ENCODE results near the gene YOD1. TPM values are rescaled to one million over a fixed set of nuclear protein-coding genes. Genes with fewer than 3 reads are reported as not detected.

YOD1 gene
- total and polyA plus RNA-seq, 4 donors = 3.4 to 34.4 (median 5.4) TPM

- Histone ChIP-seq H3K9ac (ENCODE audit: insufficient read depth in 1 of 2, low read length in 2 of 2) (peak overlapping the region; percentile 86 to 96), H3K4me3 (peak overlapping the region; percentile 55), H3K27ac (ENCODE audit: low read depth in 1 of 2, low read length in 1 of 2) (peak overlapping the region; percentile 85 to 90), H3K36me3 (ENCODE audit: control insufficient read depth in 4 of 4, insufficient read depth in 4 of 4, low read length in 4 of 4) (peaks cover 3 to 22% (median 12%) of the 10 kb centered on the region in 4 donors), H3K27me3 (ENCODE audit: control insufficient read depth in 3 of 3, insufficient read depth in 3 of 3, low read length in 2 of 3) (no peaks in the 10 kb centered on the region), H3K9me3 (ENCODE audit: control insufficient read depth in 4 of 4, insufficient read depth in 3 of 4, low read length in 3 of 4) (no peaks in the 10 kb centered on the region), H3K4me1 (ENCODE audit: control insufficient read depth in 5 of 5, insufficient read depth in 5 of 5, low read length in 5 of 5) (peaks cover 0 to 29% (median 6%) of the 10 kb centered on the region in 5 donors)
- WGBS, 2 donors = 1% methylated on average over 47 of the region's 47 CpGs
- no peak for TF ChIP-seq CTCF (IDR thresholded peaks at IDR 0.05; ENCODE audit: control extremely low read depth, extremely low read depth)
- ATAC-seq (ENCODE audit: insufficient read depth, low FRiP score) (peak; percentile 60), DNase-seq (peak; percentile 93 to 96 (median 94))
Observed at GRCh38 chr1:207050480-207051190, 373 bp downstream of the YOD1 start.

- H3K9me3 ChIP-seq (ENCODE audit: control insufficient read depth in 4 of 4, insufficient read depth in 3 of 4, low read length in 3 of 4) = no peaks in the 10 kb centered on the region
- peaks cover 0 to 31% (median 8%) of the 10 kb centered on the region in 5 donors for H3K4me1 ChIP-seq (ENCODE audit: control insufficient read depth in 5 of 5, insufficient read depth in 5 of 5, low read length in 5 of 5)
- peak overlapping the region; percentile 55 for H3K4me3 ChIP-seq
- TF ChIP-seq CTCF (IDR thresholded peaks at IDR 0.05; ENCODE audit: control extremely low read depth, extremely low read depth) = peak; percentile 58
- peak; percentile 43 to 79 (median 78) for DNase-seq
- no peak for ATAC-seq (ENCODE audit: insufficient read depth, low FRiP score)
- peaks cover 3 to 22% (median 14%) of the 10 kb centered on the region in 4 donors for H3K36me3 ChIP-seq (ENCODE audit: control insufficient read depth in 4 of 4, insufficient read depth in 4 of 4, low read length in 4 of 4)
- H3K9ac ChIP-seq (ENCODE audit: insufficient read depth in 1 of 2, low read length in 2 of 2) = peak overlapping the region; percentile 86 to 96
- H3K27ac ChIP-seq (ENCODE audit: low read depth in 1 of 2, low read length in 1 of 2) = peak overlapping the region; percentile 85 to 90
- WGBS, 2 donors = 0% methylated on average over 6 of the region's 6 CpGs
- H3K27me3 ChIP-seq (ENCODE audit: control insufficient read depth in 3 of 3, insufficient read depth in 3 of 3, low read length in 2 of 3) = no peaks in the 10 kb centered on the region
Observed at GRCh38 chr1:207049974-207050391, 1.0 kb downstream of the YOD1 start.

GRCh38 chr1:207049514-207049913 is 1.5 kb downstream of the YOD1 start:
- ATAC-seq (ENCODE audit: insufficient read depth, low FRiP score) = no peak
- Histone ChIP-seq H3K27me3 (ENCODE audit: control insufficient read depth in 3 of 3, insufficient read depth in 3 of 3, low read length in 2 of 3) (no peaks in the 10 kb centered on the region), H3K9me3 (ENCODE audit: control insufficient read depth in 4 of 4, insufficient read depth in 3 of 4, low read length in 3 of 4) (no peaks in the 10 kb centered on the region), H3K9ac (ENCODE audit: insufficient read depth in 1 of 2, low read length in 2 of 2) (peak overlapping the region; percentile 29 to 86), H3K4me1 (ENCODE audit: control insufficient read depth in 5 of 5, insufficient read depth in 5 of 5, low read length in 5 of 5) (peaks cover 0 to 31% (median 8%) of the 10 kb centered on the region in 5 donors), H3K36me3 (ENCODE audit: control insufficient read depth in 4 of 4, insufficient read depth in 4 of 4, low read length in 4 of 4) (peaks cover 3 to 22% (median 14%) of the 10 kb centered on the region in 4 donors), H3K4me3 (no peak overlapping the region), H3K27ac (ENCODE audit: low read depth in 1 of 2, low read length in 1 of 2) (no peak overlapping the region)
- DNase-seq = no peak
- 59 to 68% methylated on average over 8 of the region's 8 CpGs for WGBS, 2 donors
- TF ChIP-seq CTCF (IDR thresholded peaks at IDR 0.05; ENCODE audit: control extremely low read depth, extremely low read depth) = no peak

Data from lung (tissue), 12 donors.